ELR (cell line): Measurements from ENCODE around the gene MERTK.
"Not testable (repeated sequence)": the region's sequence is repeated elsewhere in the genome, so short reads cannot be mapped to it uniquely, and the experiment has no call there.

Experiments used
- DNase-seq: peaks from one replicate; pipeline ENCODE4 v3.0.0-alpha.2; 2015; ENCODE audit warnings: low read depth

MERTK gene

DNA sequence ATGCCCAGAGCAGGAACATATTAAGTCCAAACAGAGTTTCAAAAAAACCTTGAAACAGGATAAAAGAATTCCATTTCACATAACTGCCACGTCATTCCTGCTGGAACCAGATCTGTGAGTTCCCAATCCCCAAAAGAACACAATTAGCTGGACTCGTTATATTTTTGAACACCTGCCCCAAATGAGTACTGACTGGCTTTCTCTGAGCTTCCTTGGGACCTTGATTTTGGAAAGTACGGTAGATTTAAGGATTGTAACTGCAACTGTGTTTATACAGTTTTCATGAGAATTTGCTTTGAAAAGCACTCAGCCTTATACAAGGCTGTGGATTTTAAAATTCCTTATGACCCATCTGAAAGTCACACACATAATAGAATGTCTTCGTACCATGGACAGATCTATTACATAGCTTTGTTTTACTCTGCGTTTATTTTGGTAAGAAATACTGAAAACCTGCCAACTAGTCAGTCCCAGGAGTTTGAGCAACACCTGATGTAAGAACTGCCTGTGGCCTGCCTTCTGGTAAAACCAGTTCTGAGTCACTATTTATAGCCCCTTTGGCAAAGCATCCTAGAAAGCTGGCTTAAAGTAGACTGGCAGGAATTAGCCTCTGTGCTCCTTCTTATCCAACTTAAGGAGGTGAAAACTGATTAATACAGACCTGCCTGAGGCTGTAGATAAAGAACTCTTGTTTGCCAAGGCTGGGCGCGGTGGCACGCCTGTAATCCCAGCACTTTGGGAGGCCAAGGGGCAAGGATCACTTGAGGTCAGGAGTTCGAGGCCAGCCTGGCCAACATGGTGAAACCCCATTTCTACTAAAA, 48.1 kb downstream of the MERTK start:
- DNase-seq: peak; percentile 77

DNA sequence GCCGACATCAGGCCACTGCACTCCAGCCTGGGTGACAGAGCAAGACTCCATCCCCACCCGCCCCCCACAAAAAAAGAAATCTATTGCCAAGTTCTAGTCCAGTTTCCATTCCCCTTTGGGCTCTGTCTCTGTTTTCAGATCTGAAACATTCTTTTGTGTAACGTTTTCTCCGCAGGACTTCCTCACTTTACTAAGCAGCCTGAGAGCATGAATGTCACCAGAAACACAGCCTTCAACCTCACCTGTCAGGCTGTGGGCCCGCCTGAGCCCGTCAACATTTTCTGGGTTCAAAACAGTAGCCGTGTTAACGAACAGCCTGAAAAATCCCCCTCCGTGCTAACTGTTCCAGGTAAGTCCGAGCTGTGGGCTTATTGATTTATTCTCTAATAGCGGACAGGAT, 48.8 kb downstream of the MERTK start:
- no peak for DNase-seq

DNA sequence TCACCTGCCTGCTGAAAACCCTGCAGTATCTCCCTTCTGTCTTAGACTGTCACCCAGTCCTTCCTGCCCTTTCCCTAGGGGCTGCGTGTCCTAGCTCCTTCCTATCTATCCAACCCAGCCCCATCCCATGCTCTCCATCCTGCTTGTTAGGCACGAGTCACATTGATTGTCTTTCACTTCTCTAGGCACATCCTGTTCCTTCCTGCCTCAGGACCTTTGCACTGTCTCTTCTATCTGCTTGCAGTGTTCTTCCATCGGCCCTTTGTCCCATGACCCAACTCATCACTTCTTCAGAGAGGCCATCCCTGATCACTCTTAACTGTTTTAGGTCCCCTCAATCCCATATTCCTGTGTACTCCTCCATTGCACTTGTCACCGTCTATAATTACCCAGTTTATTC, 50.4 kb downstream of the MERTK start:
- no peak for DNase-seq

DNA sequence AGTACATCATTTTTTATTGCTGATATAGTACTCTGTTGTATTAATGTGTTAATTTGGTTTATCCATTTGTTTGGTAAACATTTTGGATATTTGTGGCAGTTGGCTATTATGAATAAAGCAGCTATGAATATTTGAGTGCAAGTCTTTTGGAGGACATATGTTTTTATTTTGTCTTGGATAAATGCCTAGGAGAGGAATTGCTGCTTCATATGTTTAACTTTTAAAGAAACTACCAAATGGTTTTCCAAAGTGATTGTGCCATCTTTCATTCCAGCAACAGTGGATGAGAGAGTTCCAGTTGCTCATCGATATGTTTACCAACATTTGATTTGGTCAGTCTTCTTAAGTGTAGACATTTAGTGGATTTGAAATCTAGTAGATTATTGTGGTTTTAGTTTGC, 51.8 kb downstream of the MERTK start:
- DNase-seq: no peak

DNA sequence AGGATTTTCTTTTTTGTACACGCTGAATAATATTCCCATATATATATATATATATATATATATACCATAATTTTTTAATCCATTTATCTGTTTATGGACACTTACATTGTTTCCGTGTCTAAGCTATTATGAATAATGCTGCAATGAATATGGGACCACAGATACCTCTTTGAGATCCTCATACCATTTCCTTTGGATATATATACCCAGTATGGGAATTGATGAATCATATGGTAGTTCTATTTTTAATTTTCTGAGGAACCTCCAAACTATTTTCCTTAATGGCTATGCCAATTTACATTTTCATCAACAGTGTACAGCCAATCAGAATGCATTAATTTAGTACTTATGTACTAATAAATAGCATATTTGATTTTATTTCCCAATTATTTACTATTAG, 53.1 kb downstream of the MERTK start:
- no peak for DNase-seq

DNA sequence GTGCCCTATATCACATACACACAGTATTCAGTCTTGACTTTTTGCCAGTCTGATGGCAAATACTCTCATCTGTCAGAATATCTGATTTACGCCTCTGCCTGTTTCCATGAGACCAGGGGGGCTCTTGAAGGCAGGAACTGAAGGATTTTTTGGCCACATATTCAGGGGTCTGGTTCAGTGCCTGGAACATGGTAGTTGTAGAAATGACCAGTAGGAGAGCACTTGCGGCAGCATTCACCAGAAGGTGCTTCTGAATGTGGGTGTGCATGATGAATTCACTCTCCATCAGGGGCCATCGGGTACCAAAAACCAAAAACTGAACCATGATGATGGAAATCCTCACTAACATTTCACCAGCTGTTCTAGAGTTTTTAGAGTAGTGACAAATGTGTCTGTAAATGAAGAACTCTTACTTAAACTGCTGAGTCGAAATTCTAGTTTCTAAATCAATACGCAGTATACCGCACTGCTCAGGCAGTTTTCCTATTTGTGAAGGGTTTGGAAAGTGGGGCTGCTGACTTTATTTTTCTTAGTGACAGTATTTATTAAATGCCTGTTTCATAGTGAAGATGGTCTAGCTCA, 54.6 kb downstream of the MERTK start:
- no peak for DNase-seq

DNA sequence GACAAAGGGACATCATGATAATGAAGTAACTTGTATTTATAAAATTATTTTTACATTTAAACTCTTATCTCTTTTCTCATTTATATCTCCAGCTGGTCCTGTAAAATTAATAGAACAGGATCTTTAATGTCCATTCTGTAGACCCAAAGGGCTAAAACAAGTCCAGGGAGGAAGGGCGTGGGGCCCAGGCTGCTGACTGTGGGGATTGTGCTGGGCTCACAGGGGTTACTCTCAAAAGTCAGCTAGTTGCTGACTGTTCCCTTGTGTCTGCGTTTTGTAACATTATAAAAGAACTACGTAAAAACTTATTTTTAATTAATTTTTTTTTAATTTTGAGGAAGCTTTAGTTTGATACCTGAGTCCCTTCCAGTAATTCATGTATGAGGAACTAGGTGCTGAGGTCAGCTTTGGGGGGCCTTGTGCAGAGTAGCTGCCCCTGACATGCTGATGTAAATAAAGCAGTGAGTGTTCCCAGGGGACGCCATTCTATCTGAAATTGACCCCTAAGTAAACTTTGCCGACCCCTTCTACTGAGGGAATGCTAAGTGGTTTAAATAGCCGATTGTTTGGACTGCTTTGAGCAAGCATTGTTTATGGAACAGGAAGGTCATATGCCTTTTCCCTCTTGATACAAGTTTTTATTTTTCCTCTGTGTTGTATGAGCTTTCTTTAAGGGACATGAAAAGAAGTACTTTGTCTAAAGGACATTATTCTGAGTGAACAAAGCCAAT, 56.4 kb downstream of the MERTK start:
- DNase-seq: no peak

DNA sequence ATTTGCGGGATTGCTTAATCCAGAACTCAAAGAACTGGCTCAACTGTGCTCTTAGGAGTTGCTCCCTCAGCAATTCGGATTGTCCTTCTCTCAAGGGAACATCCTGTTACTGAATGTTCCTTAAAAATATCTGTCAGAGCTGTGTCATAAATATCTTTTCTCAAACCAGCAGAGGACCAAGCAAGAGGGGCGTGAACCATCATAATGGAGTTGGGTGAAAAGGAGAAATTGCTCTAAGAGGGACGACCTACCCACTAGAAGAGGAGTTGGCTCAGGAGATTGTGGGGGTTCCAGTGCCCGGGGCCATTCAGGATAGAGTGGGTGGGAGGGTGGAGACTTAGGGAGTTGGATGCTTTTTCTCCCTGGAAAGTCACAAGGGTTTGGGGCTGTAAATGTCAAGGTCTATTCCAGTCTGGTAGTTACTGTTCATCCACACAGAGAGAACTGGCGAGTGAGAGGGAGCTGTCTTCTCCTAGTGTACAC, 59.5 kb downstream of the MERTK start:
- no peak for DNase-seq

DNA sequence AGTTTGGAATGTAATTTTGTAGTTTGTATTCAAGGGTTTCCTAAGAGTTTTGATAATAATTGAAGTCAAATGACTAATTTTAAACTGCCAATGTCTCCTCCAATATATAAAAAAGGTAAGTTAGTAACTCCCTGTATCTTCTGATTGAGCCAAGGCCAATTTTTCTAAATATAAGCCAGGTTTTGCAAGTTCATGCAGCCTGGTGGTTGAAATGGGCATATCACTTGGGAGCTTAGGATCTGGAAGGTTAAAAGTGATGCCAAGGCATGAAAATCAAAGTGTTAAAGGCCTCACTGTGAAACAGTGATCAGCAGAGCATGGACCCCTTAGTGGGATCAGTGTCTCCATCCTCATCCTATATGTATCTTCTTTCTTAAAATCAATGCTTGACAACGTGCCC, 60.5 kb downstream of the MERTK start:
- peak; percentile 10 for DNase-seq

DNA sequence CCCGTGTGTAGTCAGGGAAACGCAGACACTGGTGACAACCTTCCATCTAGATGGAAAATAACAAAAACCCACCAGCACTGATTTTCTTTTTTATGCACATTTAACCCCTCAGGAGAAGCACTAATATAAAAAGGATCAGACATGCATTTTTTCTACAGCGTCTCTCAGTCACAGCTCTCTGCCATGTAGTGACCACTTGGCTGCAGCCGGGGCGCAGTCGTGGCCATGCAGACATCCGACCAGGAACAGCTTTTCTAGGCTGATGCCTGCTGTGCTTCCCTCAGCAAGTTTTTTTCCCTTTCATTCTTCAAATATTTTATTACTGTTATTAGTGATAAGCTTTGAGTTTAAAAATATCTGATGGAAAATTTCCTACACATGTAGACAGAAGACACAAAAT, 63.3 kb downstream of the MERTK start:
- no peak for DNase-seq

DNA sequence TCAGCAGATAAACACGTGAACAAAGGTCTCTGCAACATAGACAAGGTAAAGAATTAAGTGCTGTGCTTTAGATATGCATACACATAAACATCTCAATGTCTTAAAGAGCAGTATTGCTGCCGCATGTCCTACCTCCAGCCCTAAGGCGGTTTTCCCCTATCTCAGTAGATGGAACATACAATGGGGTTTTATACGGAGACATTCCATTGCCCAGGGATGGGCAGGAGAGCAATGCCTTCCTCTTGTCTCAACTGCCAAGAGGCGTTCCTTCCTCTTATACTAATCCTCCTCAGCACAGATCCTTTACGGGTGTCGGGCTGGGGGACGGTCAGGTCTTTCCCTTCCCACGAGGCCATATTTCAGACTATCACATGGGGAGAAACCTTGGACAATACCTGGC, 64.7 kb downstream of the MERTK start:
- not testable (repeated sequence) for DNase-seq

DNA sequence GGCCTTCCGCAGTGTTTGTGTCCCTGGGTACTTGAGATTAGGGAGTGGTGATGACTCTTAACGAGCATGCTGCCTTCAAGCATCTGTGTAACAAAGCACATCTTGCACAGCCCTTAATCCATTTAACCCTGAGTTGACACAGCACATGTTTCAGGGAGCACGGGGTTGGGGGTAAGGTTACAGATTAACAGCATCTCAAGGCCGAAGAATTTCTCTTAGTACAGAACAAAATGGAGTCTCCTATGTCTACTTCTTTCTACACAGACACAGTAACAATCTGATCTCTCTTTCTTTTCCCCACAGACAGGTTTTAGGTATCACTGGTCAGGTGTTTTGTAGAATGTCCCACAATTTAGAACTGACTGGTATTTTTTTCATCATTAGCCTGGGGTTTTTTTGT, 65.1 kb downstream of the MERTK start:
- not testable (repeated sequence) for DNase-seq

DNA sequence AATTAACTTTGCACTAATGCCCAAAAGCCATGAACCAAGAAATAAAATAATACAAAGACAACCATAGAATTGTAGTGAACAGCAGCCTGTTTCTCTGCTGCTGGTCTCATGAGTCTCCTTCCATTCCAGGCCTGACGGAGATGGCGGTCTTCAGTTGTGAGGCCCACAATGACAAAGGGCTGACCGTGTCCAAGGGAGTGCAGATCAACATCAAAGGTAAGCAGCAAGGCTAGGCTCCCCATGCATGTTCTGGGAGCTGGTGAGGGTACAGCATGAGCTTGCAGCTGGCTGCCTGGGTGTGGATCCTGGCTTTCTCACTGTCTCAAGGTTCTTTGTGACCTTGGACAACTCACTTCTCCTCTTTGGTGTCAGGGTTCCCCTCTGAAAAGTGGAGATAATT, 66.7 kb downstream of the MERTK start:
- no peak for DNase-seq

DNA sequence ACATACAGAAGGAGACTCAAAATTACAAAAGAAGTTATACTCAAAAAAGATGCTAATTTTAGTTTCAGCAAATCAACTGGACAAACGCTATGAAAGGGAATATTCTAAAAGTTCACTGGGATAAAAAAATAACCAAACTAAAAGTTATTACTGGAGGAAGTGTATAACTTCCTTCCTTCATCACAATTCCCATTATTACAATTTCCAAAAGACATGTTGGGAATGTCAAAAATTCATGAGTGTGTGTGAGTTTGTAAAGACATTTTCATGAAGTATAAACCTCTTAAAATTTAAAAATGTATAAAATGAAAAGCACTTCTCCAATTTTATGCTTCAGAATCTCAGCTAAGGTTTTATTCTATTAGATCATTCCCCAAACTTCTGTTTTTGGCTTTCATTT, 67.8 kb downstream of the MERTK start:
- DNase-seq: no peak

DNA sequence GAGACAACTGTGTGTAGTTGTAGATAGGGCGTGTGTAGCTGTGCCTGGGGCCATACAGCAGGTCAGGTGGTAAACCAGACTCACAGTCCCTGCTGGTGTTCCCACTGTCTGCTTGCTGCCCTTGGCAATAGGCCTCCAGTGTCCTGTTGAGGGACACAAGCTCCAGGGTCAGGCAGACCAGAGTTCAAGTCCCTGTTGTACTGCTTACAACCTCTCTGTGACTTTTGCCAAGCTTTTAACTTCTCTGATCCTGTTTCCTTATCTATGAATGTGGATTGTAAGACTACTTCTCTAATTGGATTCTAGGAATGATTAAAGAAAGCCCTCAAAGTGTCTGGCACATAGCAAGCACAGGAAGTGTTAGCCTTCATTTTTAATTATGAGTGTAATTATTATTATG, 68.6 kb downstream of the MERTK start:
- DNase-seq: no peak

DNA sequence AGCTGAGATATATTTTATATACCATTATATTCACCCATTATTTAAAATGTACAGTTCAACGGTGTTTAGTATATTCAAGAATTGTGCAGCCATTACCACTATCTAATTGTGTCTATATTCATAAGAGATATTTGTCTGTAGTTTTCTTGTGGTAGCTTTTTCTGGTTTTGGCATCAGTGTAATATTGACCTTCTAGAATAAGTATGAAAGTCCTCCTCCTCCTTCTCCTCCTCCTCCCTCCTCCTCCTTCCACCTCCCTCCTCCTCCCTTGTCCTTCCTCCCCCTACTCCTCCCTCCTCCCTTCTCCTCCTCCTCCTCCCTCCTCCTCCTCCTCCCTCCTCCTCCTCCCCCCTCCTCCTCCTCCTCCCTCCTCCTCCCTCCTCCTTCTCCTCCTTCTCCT, 72.0 kb downstream of the MERTK start:
- DNase-seq: no peak

DNA sequence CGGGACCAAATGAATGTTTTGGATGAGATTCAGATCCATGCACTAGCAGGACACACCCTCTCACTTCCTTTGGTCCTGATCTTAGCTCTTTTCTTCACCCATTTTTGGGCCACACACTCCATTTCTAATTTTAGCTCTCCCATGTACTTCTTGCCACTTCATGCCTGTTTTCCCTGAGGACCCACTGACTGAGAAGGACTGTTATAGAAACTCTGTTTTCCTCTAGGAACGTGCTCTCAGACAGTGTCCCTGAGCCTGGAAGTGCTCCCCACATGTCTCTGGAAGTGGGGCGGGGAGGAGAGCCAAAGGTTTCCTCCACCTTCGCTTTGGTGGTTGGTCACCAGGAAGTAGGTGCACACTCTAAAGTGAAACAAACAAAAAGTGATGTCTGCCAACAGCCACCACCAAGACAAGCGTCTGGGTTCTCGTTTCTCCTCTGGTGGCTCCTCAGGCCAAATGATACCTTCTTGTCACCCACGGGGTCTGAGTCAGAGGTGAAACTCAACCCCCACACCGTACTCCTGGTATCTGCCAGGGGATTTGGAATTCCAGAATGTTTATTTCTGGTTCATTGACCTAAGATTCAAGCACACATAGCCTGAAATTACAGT, 74.7 kb downstream of the MERTK start:
- DNase-seq: peak; percentile 8

DNA sequence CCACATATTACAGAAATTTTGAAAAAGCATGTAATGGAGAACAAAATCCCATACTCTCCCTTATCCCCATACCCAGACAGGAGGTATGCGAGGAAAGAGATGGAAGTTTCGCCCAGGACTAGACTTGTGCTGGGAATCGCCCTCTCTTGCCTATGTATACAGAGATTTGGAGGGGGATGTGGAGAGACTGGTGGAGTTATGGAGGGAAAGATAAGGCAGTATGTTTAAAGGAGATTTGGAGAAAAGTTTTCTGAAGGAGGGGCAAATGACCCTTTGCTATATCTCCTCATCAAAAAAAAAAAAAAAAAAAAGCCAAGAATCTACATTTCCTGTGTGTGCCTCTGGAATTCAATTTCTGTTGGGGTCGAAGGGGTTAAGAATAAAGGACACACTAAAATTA, 75.3 kb downstream of the MERTK start:
- no peak for DNase-seq

DNA sequence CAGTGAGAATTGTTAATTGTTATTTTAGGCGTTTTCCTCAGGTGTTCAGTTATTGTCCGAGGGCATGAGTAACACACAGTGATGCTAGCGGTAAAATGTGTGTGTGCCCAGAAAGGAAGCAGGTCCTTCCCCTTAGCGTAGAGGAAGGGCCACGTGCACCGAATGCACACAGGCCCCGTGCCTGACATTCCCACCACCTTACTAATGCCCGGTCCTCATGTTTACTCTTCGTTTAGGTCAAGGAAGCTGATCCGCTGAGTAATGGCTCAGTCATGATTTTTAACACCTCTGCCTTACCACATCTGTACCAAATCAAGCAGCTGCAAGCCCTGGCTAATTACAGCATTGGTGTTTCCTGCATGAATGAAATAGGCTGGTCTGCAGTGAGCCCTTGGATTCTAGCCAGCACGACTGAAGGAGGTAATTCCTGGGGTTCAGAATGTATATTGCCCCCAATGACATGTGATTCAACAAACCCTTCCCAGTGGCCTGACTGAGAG, 76.7 kb downstream of the MERTK start:
- DNase-seq: peak; percentile 99

DNA sequence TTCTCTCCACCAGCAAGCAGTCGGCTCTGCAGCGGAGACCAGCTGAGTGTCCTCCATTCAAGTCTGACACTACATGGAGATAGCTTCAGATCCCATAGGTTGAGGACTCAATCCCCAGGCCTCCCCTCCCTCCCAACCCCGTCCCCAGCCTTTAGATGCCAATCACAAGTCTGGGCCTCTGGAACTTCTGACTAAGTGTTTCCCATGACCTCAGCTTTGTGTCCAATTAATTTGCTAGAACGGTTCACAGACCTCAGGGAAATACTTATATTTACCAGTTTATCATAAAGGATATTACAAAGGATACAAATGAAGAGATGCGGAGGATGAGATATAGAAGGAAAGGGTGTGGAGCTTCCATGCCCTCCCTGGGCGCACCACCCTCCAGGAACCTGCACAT, 77.4 kb downstream of the MERTK start:
- DNase-seq: peak; percentile 15

DNA sequence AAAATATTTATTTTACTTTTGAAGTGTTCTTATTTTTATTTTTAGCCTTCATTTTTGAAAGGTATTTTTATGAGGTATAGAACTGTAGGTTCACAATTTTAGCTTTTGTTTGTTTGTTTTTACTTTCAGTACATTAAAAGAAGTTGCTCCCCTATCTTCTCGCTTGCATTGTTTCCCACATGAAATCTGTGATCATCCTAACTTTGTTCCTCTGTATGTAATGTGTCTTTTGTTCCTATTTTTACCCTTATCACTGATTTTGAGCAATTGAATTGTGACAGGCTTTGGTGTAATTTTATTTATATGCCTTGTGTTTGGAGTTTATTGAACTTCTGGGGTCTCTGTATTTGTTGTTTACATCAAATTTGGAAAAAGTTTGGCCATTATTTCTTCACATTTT, 78.8 kb downstream of the MERTK start:
- no peak for DNase-seq

DNA sequence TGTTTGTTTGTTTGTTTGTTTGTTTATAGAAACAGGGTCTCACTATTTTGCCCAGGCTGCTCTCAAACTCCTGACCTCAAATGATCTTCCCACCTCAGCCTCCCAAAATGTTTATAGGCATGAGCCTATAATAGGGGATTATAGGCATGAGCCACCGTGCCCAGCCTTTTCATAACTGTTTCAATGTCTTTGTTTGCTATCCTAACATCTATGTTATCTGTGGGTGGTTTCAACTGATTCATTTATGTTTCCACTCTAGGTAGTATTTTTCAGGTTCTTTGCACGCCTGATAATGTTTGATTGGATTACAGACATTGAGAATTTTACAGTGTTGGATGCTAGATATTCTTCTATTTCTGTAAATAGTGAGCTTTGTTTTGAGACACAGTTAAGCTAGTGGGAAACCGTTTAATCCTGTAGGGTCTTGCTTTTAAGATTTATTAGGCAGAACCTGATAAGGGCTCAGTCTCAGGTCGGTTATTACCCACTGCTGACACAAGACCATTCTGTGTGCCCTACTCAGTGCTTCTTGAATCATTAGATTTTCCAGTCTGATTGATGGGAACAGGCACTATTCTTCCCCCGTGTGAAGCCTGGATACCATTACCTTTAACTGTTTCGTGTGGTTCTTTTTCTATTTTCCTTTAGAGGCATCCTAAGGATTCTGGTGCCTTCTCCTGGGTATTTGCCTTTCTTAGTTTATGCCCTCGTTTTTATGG, 80.2 kb downstream of the MERTK start:
- DNase-seq: no peak
